IPS-NIHi11 (cell line): Measurements from ENCODE around the gene ANKS3.
A peak's percentile ranks its signal among the peaks of the same experiment; 100 is the strongest.

Experiments used
- DNase-seq: peaks from one replicate; pipeline ENCODE4 v3.0.0; 2012; ENCODE audit warnings: mixed read lengths, low spot score

Gene ANKS3, protein sequence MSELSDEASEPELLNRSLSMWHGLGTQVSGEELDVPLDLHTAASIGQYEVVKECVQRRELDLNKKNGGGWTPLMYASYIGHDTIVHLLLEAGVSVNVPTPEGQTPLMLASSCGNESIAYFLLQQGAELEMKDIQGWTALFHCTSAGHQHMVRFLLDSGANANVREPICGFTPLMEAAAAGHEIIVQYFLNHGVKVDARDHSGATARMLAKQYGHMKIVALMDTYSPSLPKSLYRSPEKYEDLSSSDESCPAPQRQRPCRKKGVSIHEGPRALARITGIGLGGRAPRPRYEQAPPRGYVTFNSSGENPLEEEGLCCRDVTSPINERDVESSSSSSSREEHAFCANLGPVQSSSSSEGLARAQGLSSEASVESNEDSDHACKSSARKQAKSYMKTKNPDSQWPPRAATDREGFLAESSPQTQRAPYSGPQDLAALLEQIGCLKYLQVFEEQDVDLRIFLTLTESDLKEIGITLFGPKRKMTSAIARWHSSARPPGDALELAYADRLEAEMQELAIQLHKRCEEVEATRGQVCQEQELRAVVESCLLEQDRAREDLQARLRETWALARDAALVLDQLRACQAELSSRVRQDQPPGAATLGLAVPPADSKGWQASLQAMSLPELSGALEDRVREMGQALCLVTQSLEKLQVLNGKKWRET

DNA sequence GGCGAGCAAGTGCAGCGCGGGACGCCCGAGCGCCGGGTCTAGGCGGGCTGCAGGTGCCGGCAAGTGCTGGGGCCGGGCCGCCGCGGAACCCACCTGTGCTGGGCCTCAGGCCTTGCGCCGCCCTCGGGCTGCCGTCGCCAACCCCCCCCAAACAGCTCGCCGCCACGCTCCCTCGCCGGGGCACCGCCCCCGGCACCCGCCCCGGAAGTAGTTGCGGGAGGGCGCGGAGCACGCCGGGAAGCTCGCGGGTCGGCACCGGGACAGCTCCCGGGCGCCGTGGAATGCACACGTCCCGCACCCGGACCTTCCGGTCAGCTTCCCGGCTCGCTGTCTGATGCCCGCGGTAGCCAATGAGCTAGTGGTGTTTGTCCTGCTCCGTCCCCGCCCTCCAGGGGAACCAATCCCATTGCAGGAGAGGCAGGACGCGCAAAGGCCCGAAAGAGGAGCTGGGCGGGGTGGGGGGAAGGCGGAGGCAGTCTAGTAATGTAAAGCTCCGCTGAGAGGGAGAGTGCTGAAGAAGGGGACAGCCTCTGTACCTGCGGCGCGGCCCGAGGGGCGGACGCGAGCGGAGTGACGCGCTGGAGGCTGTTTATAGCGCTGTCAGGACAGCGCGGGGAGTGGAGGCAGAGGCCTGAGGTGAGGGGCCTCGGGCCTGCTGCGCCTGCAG lies at the start of gene ANKS3, which contains the start of gene DNAAF8:
Gene ANKS3 (minus strand): TSS at position 209 of the 667 bp plus-strand sequence. CDS start 4,122 bp downstream, outside the sequence.
Gene DNAAF8 (plus strand): TSS at position 475 of the 667 bp plus-strand sequence. CDS start 1,978 bp downstream, outside the sequence.
- peak; percentile 98 for DNase-seq

GRCh38 chr16:4783251-4783950 lies 49.3 kb upstream of the ANKS3 start:
- no peak for DNase-seq

DNA sequence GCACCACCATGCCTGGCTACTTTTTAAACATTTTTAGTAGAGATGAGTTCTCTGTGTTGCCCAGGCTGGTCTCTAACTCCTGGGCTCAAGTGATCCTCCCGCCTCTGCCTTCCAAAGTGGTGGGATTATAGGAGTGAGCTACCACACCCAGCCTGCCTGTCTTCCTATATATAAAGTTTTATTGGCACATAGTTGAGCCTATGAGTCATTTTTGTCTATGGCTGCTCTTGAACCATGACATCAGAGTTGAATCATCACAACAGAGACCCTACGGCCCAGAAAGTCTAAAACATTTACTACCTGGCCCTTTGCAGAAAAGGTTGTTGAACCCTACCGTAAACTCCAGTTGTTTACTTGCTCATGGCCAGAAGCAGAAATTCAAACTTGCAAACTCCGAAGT lies 46.2 kb upstream of the ANKS3 start:
- no peak for DNase-seq

DNA sequence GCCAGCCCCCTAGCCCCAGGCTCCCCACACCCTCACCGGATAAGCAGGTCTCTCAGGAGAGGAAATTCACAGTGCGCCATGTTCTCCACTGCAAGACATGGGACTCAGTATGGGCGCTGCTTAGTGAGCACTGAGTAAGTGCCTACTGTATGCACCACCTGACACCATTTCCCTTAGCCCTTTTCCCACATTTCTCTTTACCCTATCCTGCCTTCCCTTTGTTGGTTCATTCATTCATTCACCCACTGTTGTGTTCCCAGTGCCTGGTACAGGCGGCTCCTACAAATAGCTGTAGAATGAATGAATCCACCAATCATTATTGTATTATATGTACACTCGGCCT lies 44.0 kb upstream of the ANKS3 start:
- DNase-seq: no peak

GRCh38 chr16:4777339-4778049 lies 43.4 kb upstream of the ANKS3 start:
- DNase-seq: no peak

DNA sequence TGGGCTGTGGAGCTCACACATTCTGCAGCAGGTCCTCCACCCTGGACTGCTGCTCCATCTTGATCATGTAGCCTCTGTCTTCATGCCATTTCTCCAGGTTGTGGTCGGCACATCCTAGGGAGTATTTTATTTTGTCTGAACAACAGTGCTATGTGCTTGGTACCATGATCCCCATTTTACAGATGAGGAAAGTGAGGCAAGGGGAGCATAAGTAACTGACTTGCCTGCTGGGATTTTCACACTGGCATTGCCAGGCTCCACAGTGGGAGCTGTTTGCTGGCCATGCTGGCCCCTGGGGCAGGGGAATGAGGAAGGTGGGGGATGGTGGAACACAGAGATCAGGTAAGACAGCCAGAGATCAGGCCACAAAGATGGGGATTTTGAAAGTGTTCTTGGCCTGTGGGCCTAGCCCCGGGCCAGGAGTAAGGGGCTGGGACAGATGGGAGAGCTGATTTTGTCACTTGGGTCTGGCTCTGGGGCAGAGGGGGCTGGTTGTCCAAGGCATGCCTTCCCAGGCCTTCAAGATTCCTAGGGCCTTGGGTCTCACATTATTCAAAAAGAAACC lies 42.2 kb upstream of the ANKS3 start:
- DNase-seq: no peak

DNA sequence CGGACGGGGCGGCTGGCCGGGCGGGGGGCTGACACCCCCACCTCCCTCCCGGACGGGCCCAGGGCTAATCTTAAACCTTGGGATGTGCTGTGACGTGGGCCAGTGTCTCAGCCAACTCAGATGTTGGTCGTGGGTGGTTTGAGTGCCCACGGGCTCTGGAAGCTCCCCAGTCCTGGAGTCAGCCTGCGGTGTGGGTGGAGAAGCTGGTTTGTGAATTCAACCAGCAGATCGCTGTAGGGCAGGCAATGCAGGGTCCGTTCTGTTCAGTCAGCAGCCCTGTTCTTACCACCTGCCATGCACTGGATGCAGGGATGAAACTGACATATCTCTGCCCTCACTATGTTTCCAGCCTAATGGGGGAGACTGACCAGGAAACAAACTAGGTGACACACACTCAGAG lies 40.9 kb upstream of the ANKS3 start:
- no peak for DNase-seq

DNA sequence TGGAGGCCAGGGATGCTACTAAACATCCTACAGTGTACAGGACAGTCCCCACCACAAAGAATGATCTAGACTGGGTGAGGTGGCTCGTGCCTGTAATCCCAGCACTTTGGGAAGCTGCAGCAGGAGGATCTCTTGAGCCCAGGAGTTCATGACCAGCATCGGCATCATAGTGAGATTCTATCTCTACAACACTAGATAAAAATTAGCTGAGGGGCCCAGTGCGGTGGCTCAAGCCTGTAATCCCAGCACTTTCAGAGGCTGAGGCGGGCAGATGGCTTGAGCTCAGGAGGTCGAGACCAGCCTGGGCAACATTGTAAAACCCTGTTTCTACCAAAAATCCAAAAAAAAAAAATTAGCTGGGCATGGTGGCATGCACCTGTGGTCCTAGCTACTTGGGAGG lies 38.3 kb upstream of the ANKS3 start:
- DNase-seq: no peak

DNA sequence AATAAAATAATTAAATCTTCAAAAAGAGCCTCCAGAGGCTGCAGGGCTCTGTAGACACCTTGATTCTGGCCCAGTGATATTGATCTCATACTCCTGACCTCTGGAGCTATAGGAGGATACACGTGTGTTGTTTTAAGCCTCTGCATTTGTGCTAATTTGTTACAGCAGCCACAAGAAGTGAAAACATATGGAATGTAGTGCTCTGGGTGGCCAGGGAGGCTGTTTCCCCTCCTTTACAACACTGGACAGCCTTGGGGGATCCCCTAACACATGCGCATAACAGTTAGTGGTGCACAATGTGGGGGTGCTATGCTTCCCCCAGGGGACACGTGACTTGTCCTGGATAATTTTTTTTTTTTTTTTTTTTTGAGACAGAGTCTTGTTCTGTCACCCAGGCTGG lies 37.6 kb upstream of the ANKS3 start:
- no peak for DNase-seq

- DNase-seq: no peak
Measured at GRCh38 chr16:4769306-4769638, 35.2 kb upstream of the ANKS3 start.

DNA sequence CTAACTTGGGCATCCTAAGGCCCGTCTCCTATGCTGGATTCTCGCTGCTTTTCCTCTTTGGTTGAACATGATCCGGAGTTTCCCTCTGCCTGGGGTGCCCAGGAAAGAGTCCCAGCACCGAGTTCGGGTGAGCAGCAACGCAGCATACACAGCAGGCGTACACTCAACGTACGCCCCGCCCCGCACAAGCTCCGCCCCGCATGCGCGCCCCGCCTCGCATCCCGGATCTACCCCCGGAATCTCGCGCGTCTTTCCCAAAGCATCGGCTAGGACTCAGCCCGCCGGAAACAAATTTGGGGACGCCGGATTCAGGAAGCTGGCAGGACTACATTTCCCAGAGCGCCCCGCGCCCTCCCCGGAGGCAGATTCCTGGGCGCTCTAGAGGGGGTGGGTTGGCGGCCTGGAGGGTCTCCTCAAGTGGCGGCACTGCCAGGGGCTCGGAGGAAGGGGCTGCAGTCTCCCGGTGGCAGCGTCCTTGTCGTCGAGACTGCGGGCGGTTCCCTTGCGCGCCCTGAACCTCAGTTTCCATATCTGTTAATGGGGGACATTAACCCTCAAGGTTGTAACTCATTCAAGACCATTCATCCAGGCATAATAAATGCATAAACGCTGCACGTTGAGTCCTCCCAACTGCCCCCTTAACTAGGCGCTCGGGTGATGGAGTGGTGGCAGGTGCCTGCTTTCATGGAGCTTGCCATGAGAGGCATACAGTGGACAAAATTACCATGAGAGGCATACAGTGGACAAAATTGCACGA lies 34.7 kb upstream of the ANKS3 start:
- peak; percentile 94 for DNase-seq

- DNase-seq: no peak
Measured at GRCh38 chr16:4767872-4768548, 33.9 kb upstream of the ANKS3 start.

DNA sequence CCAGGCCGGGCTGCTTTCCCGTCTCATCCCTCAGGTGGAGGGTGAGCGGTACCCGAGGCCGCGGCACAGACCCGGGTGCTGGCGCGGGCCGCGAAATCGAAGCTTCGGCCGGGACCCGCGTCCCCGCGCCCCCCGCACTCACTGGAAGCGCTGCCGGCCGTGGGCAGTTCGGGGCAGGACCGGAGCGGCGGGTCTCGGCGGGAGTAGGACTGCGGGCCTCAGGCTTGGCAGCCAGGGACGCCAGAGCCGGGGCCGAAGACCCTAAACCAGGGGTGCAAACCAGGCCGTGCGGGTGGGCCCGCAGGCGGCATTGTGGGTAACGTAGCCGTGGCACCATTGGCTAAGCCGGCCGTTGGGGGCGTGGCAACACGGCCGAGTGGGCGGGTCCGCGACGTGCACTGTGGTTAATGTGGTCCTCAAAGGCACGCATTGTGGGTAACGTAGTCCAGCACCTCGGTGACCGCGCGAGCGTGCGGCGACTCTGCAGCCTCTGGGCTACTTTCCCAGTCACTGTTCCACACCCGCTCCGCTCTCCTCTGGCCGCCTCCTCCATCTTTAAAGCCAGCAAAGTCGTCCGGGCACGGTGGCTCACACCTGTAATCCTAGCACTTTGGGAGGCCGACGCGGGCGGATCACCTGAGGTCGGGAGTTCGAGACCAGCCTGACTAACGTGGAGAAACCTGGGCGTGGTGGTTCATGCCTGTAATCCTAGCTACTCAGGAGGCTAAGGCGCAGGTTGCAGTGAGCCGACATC lies 33.0 kb upstream of the ANKS3 start, which contains the start of gene ZNF500:
Gene ZNF500 (minus strand): TSS at position 288 of the 754 bp plus-strand sequence. CDS start 1,184 bp downstream, outside the sequence.
- DNase-seq: peak; percentile 98

DNA sequence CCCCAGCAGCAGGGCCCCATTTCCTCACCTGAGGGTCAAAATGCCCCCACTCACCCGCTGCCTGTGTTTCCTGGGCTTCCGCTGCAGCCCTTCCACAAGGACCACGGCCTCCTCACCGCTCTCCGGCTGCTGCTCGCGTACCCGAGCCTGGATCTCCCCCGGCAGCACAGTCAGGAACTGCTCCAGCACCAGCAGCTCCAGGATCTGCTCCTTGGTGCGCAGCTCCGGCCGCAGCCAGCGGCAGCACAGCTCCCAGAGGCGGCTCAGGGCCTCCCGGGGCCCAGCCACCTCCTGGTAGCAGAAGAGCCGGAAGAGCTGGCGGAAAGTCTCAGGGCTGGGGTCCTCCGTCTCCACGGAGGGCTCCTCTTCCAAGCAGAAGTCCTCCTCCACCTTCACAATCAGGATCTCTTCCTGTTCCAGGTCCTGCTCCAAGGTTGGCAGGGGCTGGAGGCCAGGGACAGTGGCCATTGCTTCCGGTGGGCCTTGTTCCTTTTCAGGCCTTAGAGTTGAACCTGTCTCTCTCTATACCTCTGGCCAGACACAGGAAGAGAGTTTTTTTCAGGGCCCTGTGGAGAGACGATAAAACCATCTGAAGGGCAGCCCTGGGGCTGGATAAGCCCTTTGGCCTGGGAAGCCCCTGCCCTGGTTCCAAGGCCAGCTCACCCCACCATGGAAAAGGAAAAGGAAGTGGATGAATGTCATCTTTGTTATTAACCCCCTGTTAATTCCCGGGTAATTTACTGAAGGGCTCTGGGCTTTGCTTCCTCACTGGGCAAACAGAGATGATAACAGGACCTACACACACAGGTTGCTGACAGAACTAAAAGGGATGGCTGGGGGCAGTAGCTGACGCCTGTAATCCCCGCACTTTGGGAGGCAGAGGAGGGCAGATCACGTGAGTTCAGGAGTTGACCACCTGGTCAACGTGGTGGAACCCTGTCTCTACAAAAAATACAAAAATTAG lies 31.7 kb upstream of the ANKS3 start:
- no peak for DNase-seq

GRCh38 chr16:4763791-4764190 lies 29.7 kb upstream of the ANKS3 start:
- DNase-seq: no peak

DNA sequence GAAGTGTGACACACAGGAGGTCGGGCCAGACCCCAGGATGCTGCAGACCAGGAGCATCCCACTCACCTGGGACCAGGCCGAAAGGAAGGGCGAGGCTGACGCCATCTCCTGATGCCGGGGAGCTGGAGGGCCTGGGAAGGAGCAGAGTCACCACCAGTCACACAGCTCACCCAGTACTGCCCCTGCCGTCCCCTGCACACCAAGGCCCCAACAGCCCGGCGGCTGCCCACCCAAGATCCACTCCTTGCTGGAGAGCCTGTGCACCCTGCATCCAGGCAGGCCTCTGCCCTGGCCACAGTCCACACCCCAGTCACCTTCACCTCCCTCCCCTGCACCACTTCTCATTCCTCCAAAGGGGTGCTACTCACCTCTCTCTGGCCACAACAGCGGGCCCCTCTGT lies 28.1 kb upstream of the ANKS3 start:
- DNase-seq: no peak

- no peak for DNase-seq
Measured at GRCh38 chr16:4760221-4760910, 26.3 kb upstream of the ANKS3 start.
